ENCODE results near the gene CSNK1D. TPM values are rescaled to one million over a fixed set of nuclear protein-coding genes. Genes with fewer than 3 reads are reported as not detected.

The CSNK1D gene
- 205 to 236 TPM (median 234 TPM) in 5 replicates for total RNA-seq (2022; extraction: Qiagen RNA extraction)

DNA sequence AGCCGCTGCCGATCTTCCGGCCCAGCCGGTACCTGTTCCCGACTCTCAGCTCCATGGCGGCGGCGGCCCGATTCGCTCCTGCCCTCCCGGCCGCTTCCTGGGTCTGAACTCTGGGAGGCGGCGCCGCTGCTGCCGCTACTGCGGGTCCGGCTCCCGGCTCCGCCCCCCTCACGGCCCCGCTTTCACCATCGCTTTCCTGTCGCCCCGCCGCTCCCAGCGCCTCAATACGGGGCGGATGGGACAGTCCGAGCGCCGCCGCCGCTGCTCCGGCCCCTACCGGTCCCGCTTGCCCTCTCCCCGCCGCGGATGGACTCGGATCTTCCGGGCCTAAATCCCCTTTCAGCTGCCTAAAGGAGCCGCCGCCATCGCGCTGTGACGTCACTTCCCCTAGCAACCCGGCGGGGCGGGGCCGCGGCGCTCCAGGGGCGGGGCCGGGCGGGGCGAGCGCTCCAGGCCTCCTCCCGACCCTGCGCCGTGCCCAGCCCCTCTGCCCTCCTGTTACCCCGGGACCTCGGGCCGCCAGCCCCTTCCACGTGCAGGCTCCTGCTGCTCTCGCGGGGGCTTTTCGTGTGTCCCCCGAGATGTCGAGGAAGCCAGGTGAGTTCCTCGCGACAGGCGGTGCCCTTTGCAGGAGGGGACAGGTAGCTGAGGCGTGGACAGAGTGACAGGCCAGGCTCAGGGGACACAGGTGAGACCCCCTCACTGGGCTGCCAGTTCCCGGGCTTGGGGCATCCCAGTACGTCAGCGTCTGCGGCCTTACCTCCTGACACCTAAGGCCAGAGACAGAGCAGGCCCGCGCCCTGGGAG lies at the start of gene CSNK1D:
CSNK1D (minus strand) TSS at position 374 of the 807 bp plus-strand sequence; CDS start at position 55, 319 bp downstream.

DNA sequence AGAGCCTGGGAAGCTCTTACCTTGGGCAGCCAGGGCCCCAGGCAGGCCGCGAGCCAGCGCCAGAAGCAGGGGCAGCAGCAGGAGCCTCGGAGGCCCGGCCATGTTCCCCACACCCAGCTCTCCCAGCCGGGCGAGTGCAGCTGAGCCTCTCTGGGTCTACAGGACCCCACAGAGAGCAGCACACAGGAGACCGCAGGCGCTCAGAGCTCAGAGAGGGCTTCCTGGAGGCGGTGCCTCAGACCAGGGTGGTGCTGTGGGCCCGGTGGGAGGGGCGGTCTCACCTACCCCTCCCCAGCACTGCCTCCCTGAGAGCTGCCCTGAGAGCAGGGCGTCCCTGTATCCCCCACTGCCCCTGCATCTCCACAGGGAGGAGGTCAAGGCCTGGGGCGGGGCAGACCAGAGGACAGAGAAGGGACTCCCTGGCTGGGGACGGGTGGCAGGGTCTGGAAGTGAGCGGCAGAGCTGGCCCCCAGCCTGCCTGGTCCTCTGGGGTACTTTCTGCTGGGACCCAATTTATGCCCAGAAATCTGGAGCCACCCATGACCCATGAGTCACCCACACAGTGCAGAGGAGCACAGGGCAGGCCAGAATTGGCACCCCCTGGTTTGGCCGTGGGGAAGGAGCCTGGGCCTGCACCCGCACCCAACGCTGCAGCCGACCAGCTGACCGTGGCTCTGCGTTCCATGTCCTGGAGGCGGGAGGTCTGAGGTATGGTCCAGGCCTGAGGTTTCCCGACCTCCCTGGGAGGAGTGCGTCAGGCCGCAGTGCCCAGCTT lies 44.1 kb upstream of the CSNK1D start, which contains the start of gene CD7:
CD7 (minus strand) TSS at position 215 of the 775 bp plus-strand sequence; CDS start at position 102, 113 bp downstream.

DNA sequence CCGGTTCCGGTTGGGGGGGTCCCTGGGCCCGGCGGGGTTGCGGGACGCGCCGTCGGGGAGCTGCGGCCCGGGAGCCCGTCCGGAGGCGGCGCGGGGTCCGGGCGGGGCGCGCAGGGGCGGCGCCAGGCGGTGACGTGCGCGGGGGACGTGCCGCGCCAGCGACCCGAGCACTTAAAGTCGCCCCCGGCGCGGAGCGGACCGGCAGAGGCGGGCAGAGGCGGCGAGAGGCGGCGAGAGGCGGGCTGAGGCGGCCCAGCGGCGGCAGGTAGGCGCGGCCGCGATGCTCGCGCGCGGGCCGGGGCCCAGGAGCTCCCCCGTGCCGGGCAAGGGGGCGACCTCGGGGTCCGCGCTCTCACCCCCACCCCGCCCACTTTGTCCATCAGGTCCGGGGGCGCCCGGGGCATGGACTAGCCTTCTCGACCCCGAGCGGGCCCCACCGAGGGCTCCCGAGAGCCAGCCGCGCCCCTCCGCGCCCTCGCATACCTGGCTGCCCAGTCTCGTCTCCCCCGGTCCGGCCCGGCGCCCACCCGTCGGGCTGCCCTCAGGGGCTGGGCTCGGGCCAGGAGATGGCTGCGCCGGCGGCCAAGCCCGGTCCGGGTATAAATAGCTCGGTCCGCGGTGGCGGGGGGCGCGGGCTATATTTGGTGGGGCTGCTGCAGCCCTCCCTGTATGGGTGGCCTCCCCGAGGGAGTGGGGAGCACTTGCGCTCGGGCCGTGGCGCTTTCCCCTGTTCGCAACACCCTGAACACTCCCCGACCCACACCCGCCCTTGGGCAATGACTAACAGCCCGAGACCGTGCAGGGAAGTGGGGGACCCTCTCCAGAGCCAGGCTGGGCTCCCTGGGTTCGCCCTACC lies 44.4 kb downstream of the CSNK1D start, which contains the start of gene SLC16A3:
SLC16A3 (plus strand) TSS at position 201 of the 856 bp plus-strand sequence. CDS start 6,967 bp downstream, outside the sequence.

DNA sequence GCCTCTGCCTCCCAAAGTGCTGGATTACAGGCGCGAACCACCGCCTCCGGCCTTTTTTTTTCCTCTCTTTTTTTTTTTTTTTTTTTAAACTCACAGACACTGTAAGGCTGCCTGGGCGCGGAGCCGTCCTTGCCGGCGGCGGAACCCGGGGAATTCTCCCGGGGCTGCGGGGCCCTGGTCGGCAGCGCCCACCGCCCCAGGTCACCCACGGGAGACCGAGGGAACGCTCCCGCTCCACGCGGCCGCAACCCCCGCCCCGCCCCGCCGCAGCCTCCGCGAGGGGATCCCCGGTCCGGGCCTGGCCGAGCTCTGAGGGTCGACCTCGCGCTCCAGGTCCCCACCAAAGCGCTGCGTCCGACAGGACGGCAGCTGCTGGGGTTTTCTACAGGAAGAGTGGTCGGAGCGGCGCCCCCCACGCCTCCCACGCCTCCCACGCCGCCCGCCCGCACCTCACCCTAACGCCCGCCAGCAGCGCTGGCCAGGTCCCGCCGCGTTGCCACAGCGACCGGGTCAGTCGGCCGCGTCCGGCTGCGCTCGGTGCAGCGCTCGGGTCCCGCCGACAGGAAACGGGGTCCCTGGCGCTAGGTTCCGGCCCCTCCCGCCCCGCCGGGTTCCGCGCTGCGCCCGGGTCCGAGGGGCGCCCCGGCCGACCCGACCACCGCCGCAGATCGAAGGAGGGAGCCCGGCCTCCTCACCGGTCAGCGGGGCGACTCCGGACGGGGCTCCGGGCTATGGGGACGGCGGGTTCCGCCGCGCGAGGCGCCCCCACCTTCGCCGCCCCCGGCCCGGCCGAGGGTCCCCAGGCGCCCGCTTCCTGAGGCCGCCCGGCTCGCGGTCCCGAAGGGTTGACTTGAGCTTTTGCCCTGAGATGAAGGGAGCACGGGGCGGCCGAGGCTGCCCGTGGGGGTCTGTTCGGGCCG lies 60.9 kb downstream of the CSNK1D start, which contains the start of gene CCDC57:
CCDC57 (minus strand) TSS at position 512 of the 920 bp plus-strand sequence. CDS start 10,898 bp downstream, outside the sequence.

Other genes with a start within 250 kb of the CSNK1D start
- 24.9 to 43.1 TPM (median 39.9 TPM) in 5 replicates for gene RAC3, start 242.0 kb downstream of the CSNK1D start, total RNA-seq (2022; extraction: Qiagen RNA extraction)
- 65.2 to 110 TPM (median 102 TPM) in 5 replicates for gene DCXR, start 236.0 kb downstream of the CSNK1D start, total RNA-seq (2022; extraction: Qiagen RNA extraction)
- 16.5 to 26.6 TPM (median 25.1 TPM) in 5 replicates for gene RFNG, start 221.9 kb downstream of the CSNK1D start, total RNA-seq (2022; extraction: Qiagen RNA extraction)
- gene GPS1, start 221.8 kb downstream of the CSNK1D start, total RNA-seq (2022; extraction: Qiagen RNA extraction) = 108 to 148 TPM (median 138 TPM) in 5 replicates
- 73.5 to 153 TPM (median 133 TPM) in 5 replicates for gene DUS1L, start 207.9 kb downstream of the CSNK1D start, total RNA-seq (2022; extraction: Qiagen RNA extraction)
- 112 to 154 TPM (median 145 TPM) in 5 replicates for gene FASN, start 175.5 kb downstream of the CSNK1D start, total RNA-seq (2022; extraction: Qiagen RNA extraction)
- gene CCDC57, start 60.9 kb downstream of the CSNK1D start, total RNA-seq (2022; extraction: Qiagen RNA extraction) = 15.5 to 29.5 TPM (median 28.3 TPM) in 5 replicates
- 134 to 178 TPM (median 170 TPM) in 5 replicates for gene SLC16A3, start 44.7 kb downstream of the CSNK1D start, total RNA-seq (2022; extraction: Qiagen RNA extraction)
- 0.16 to 0.24 TPM (median 0.19 TPM) in 4 of 5 replicates, not detected in the other for gene CD7, start 43.9 kb upstream of the CSNK1D start, total RNA-seq (2022; extraction: Qiagen RNA extraction)
- 1.4 to 2.6 TPM (median 2.1 TPM) in 5 replicates for gene SECTM1, start 60.1 kb upstream of the CSNK1D start, total RNA-seq (2022; extraction: Qiagen RNA extraction)
- gene TEX19, start 85.5 kb upstream of the CSNK1D start, total RNA-seq (2022; extraction: Qiagen RNA extraction) = 0.29 to 0.49 TPM (median 0.37 TPM) in 5 replicates
- gene UTS2R, start 98.1 kb upstream of the CSNK1D start, total RNA-seq (2022; extraction: Qiagen RNA extraction) = not detected in 5 replicates
- 11.2 to 14.8 TPM (median 13.6 TPM) in 5 replicates for gene HEXD, start 144.6 kb upstream of the CSNK1D start, total RNA-seq (2022; extraction: Qiagen RNA extraction)
- gene OGFOD3, start 144.9 kb upstream of the CSNK1D start, total RNA-seq (2022; extraction: Qiagen RNA extraction) = 20.2 to 26.1 TPM (median 24.0 TPM) in 5 replicates
- 51.0 to 60.8 TPM (median 55.2 TPM) in 5 replicates for gene CYBC1, start 177.1 kb upstream of the CSNK1D start, total RNA-seq (2022; extraction: Qiagen RNA extraction)
- gene NARF, start 185.0 kb upstream of the CSNK1D start, total RNA-seq (2022; extraction: Qiagen RNA extraction) = 47.9 to 55.8 TPM (median 52.9 TPM) in 5 replicates
- 47.8 to 55.7 TPM (median 52.0 TPM) in 5 replicates for gene FOXK2, start 246.0 kb upstream of the CSNK1D start, total RNA-seq (2022; extraction: Qiagen RNA extraction)

Data from A549 treated with AZD2906 at 1 μM for 4 hours (cell line).